GM18873 (cell line): Measurements from ENCODE around the gene R3HDM2.
"Not testable (repeated sequence)": the region's sequence is repeated elsewhere in the genome, so short reads cannot be mapped to it uniquely, and the experiment has no call there.

Source experiments
- ATAC-seq: cut with Tn5 transposase; IDR thresholded peaks from one replicate; pipeline ENCODE4 v1.9.1; 2021; ENCODE audit warnings: mild to moderate bottlenecking, moderate library complexity, moderate number of reproducible peaks; ENCODE audit not compliant: unreplicated experiment, low FRiP score

The R3HDM2 gene

DNA sequence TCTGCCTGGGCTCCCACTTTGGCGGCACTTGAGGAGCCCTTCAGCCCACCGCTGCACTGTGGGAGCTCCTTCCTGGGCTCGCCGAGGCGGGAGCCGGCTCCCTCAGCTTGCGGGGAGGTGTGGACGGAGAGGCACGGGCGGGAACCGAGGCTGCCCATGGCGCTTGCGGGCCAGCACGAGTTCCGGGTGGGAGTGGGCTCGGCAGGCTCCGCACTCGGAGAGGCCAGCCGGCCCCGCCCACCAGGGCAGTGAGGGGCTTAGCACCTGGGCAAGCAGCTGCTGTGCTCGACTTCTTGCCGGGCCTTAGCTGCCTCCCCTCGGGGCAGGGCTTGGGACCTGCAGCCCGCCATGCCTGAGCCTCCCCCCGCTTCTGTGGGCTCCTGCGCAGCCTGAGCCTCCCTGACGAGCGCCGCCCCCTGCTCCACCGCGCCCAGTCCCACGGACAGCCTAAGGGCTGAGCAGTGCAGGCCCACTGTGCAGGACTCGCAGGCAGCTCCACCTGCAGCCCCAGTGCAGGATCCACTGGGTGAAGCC lies 44.6 kb downstream of the R3HDM2 start:
- ATAC-seq = no peak

DNA sequence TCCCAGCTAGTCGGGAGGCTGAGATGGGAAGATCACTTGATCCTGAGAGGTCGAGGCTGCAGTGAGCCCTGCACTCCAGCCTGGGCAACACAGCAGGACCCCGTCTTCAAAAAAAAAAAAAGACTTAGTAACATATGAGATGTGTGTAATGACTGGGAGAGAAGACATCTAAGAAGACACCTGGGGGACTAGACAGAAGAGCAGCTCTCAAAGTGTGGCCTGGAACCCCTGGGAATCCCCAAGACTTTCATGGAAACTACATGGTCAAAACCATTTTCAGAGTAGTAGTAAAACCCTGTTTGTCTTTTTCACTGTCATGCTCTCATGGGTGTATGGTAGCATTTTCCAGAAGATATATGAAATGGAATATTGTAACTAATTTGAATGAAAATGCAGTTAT lies 45.3 kb downstream of the R3HDM2 start:
- no peak for ATAC-seq

- ATAC-seq = no peak
Observed at GRCh38 chr12:57384478-57384877, 46.4 kb downstream of the R3HDM2 start.

GRCh38 chr12:57381693-57382220 lies 49.1 kb downstream of the R3HDM2 start:
- ATAC-seq = no peak

DNA sequence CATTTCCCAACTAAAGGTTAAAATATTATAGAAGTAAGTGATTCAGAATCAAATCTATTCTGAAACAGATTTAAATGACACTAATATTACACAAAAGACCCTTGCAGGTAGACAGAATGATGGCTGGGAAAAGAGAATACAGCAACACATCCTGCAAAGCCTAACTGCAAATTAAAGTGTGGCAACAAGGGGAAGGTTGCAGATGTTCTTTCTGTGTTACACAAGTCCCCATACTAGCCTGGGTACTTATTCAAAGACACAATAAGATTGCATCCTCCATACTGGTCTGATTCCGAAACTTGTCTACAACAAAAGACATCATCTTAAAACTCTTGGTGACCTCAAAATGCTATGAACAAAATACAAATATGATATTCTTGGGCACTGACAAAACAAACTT lies 50.5 kb downstream of the R3HDM2 start:
- no peak for ATAC-seq

DNA sequence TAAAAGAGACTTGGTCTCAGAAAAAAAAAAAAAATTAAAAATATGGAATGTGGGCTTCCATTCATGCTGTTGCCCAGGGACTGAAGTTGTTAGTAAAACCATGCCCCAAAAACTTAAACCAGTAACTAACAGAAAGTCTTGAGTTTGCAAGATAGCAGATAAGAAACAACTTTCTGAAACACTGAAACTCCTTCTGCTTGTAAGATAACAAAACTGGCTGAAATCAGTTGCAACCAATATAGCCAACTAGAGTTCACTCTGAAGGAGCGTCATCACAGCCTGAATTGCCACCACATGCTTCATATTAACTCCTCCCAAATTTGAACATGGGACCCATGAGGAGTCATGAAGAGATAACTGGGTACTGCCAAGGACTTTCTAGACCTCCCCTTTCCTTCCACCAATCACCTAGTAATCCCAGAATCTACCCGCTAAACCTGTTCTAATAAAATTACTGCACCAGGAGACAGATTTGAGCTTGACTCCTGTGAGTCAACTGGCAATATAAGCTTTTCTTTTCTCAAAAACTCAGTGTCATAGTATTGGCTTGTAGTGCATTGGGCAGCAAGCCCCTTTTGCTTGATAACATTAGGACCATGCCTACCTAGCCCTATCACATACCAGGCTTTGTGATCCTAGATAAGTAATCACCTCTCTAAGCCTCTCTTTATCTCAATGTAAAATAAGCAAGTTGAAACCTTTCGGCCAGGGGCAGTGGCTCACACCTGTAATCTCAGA lies 53.6 kb downstream of the R3HDM2 start:
- ATAC-seq = no peak

DNA sequence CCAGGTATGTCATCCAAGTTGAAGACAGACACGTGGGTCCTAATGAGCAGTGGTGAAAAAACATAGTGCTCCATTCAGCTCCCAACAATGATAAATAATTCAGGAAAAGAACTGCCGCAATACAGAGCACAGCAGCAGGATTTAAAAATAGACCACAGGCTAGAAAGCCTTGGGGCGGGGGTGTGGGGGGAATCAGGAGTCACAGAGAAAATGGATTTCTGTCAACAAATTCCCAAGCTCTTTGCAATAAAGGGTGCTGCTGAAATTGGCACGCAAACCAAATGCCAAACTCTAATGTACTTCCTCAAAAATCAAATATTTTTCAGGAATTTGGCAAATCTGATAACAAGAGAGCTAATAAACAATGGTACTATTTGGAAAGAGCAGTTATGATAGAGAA lies 58.6 kb downstream of the R3HDM2 start:
- no peak for ATAC-seq

DNA sequence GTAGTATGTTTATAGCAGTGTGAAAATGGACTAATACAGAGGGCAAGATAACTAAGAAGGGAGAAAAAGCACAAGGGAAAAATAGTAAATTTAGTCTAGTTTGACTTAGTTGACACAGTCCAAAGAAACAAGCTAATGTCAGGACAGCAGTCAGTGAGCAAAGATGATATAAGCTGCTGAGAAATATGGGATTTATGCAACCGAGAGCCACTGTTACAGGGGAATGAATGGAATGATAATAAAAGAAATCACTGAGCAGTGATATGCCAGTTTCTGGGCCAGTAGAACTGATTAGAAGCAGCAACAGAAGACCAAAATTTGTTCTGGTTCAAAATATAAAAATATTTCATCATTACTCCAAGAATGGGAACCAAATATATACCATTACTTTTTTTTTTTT lies 60.1 kb downstream of the R3HDM2 start:
- no peak for ATAC-seq

DNA sequence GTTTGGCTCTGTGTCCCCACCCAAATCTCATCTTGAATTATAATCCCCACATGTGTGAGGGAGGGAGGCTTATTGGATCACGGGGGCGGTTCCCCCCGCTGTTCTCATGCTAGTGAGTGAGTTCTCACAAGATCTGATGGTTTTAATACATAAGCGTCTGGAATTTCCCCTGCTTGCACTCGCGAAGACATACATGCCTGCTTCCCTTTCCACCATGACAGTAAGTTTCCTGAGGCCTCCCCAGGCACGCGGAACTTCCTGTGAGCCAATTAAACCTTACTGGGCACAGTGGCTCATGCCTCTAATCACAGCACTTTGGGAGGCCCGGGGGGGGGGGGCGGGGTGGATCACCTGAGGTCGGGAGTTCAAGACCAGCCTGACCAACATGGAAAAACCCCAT lies 60.8 kb downstream of the R3HDM2 start:
- no peak for ATAC-seq

DNA sequence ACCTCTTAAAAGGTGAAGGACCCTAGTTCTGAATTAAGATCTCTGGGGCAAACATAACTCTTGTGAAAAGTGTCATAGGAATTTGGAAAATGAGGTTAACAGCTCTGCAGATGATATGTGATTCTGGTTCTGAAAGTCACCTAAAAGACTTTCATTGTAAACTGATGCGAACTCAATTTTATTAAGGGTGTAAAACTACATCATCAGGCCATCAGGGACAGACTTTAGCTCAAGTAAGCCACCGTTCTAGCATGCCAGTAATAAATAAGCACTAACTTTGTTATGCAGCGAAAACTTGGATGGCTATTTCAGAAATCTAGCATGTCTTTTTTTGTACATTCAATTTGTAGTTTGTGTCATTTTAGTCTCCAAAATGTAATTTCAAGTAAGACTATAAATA lies 61.6 kb downstream of the R3HDM2 start:
- ATAC-seq = no peak

DNA sequence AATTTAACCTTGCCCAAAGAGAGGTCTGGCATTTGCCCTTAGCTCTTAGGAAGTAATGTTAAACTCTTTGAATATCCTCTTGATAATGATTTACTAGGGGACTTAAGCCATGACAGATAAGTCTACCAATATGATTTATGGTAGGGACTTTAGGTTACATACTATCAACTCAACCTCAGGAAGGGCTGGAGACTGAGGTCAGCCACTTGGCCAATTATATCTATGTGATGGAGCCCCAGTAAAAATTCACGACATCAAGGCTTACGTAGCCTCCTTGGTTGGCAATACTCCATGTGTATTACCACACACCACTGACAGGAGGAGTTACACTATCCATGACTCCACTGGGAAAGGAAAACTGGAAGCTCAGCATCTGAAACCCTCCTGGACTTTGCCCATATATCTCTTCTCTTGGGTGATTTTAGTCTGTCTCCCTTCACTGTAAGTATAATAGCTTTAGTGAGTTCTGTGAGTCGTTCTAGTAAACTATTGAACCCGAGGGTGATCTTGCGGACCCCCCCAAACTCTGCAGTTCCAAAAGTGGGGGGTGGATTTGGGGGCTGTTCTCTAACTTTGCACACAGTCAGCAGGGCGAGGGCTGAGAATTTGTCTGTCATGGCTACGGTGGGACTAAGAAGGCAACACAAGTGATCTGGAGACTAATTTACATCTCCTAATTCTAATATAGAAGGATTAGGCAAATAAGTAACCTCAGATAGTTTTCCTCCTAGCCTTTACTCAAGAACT lies 62.3 kb downstream of the R3HDM2 start:
- ATAC-seq = no peak

GRCh38 chr12:57367121-57367520 lies 63.7 kb downstream of the R3HDM2 start:
- no peak for ATAC-seq

GRCh38 chr12:57366315-57366714 lies 64.5 kb downstream of the R3HDM2 start:
- no peak for ATAC-seq

- not testable (repeated sequence) for ATAC-seq
Observed at GRCh38 chr12:57364156-57364555, 66.7 kb downstream of the R3HDM2 start.

DNA sequence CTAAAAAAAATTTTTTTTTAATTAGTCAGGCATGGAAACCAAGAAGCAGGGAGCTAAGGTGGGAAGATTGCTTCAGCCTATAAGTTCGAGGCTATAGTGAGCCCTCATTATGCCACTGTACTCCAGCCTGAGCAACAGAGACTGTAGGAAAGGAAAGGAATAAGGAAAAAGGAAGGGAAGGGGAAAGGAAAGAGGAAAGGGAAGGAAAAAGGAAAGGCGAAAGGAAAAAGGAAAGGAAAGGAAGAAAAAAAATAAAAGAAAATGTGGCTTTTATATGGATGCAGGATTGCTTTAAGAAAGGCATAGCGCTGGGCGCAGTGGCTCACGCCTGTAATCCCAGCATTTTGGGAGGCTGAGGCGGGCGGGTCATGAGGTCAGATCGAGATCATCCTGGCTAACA lies 70.4 kb downstream of the R3HDM2 start:
- ATAC-seq = no peak

- ATAC-seq = no peak
Observed at GRCh38 chr12:57358646-57359045, 72.2 kb downstream of the R3HDM2 start.

DNA sequence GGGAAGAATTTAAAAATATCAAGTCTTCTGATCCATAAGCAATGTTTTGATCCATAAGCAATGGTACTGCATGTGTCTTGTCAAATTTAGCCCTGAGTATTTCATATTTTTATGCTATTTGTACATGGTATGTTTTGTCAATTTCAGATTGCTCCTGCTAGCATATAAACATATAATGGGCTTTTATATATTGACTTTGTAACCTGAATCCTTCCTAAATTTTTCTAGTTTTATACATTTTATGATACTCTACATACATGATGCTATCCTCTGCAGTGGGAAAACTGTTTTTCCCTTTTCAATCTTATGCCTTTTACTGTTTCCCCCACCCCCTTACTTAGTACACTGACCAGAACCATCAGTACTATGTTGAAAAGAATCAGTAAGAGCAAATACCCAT lies 75.1 kb downstream of the R3HDM2 start:
- no peak for ATAC-seq

- no peak for ATAC-seq
Observed at GRCh38 chr12:57352166-57352565, 78.7 kb downstream of the R3HDM2 start.

- no peak for ATAC-seq
Observed at GRCh38 chr12:57347284-57347683, 83.6 kb downstream of the R3HDM2 start.

DNA sequence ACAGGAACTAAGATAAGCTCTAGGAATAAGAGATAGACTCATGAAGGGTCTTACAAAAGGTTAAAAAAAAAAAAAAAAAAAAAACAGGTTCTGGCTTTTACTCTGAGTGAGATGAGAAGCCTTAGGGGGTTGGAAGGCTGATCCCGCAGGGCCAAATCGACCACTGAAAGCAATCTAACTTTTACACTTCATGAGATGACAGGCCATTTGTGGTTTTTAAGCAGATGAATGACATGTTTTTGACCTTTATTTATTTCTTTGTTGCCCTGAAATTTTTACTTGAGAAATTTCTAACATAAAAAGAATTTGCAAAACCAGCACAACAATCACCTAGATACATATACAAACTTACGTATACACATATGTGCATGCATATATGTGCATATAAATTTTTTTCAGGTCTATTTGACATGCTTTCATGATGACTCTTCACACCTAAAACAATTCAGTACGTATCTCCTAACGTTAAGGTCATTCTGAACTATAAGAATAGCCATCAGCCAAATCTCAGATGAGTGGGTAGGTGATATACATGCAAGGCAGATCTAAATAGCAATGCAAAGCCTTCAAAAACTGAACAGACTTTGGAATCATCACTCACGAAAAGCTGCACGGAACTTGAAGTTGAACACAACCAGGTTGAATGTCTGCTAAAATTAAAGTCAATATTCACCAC lies 87.0 kb downstream of the R3HDM2 start:
- ATAC-seq = no peak

DNA sequence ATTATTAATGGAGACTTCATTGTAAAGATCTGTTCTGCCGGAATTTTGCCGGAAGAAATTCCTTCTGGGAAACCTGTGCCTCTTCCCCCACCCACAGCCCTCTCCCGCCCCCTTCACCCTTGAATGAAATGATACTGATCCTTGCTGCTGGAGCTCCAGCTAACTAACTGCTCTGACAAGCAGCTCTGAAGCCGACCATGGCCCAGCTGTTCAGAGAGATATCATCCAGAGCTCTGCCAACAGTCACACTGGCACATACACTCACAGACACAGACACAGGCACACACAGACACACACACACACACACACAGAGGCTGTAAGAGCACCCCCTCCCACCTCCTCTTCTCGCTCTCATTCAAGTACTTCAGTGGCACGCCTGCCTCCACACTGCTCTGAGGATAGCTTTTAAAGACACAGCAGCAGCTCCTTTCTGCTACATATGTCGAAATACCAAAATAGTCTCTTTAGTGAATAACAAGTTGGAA lies 88.6 kb downstream of the R3HDM2 start:
- no peak for ATAC-seq
